Measurements from ENCODE around the gene CRABP2.

DNA sequence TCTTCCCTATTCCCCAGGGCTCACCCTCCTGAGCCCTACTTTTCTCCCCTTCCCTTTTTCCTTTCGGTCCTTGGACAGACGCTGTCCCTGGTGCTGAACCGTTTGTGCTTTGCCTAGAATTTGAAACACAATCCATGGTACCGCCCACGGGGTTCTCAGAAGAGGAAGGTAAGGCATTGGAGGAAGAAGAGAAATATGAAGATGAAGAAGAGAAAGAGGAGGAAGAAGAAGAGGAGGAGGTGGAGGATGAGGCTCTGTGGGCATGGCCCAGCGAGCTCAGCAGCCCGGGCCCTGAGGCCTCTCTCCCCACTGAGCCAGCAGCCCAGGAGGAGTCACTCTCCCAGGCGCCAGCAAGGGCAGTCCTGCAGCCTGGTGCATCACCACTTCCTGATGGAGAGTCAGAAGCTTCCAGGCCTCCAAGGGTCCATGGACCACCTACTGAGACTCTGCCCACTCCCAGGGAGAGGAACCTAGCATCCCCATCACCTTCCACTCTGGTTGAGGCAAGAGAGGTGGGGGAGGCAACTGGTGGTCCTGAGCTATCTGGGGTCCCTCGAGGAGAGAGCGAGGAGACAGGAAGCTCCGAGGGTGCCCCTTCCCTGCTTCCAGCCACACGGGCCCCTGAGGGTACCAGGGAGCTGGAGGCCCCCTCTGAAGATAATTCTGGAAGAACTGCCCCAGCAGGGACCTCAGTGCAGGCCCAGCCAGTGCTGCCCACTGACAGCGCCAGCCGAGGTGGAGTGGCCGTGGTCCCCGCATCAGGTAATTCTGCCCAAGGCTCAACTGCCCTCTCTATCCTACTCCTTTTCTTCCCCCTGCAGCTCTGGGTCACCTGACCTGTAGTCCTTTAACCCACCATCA is 53.0 kb downstream of the CRABP2 start:
- TF ChIP-seq EZH2phosphoT487 (IDR thresholded peaks at IDR 0.05; ENCODE audit: insufficient read depth, low read depth) (no peak), EZH2 (IDR thresholded peaks at IDR 0.05; ENCODE audit: insufficient read depth, poor library complexity, severe bottlenecking) (no peak)

Data from GM23248 (cell line).